ENCODE measurements around the gene CXADR.

Gene CXADR

DNA sequence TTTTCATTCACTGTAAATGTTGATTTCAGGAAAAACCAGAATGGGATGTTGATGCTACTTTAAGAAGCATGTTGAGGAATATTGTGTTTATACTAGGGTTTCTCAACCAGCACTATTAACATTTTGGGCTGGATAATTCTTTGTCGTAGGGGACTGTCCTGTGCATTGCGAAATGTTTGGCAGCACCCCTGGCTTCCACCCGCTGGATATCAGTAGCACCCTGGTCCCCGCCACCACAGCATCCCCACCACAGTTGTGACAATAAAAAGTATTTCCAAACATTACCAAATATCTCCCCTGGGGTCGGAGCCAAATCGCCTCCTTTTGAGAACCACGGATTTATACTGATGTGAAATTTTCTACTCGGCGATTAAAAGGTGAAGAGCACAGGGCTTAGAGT, 57.9 kb downstream of the CXADR start:
- TF ChIP-seq, protein P1, sequence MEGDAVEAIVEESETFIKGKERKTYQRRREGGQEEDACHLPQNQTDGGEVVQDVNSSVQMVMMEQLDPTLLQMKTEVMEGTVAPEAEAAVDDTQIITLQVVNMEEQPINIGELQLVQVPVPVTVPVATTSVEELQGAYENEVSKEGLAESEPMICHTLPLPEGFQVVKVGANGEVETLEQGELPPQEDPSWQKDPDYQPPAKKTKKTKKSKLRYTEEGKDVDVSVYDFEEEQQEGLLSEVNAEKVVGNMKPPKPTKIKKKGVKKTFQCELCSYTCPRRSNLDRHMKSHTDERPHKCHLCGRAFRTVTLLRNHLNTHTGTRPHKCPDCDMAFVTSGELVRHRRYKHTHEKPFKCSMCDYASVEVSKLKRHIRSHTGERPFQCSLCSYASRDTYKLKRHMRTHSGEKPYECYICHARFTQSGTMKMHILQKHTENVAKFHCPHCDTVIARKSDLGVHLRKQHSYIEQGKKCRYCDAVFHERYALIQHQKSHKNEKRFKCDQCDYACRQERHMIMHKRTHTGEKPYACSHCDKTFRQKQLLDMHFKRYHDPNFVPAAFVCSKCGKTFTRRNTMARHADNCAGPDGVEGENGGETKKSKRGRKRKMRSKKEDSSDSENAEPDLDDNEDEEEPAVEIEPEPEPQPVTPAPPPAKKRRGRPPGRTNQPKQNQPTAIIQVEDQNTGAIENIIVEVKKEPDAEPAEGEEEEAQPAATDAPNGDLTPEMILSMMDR (IDR thresholded peaks at IDR 0.05; ENCODE audit: low read depth, low read length): no peak
- TF ChIP-seq EZH2phosphoT487 (IDR thresholded peaks at IDR 0.05; ENCODE audit: low read depth): no peak
- Histone ChIP-seq H4K20me1 (ENCODE audit: insufficient read depth, low read length) (no peaks in the 10 kb centered on the region), H3K4me2 (ENCODE audit: low read length) (no peak overlapping the region), H3K27ac (ENCODE audit: low read length) (no peak overlapping the region), H3K27me3 (ENCODE audit: low read depth, low read length) (no peaks in the 10 kb centered on the region), H3K9me3 (ENCODE audit: insufficient read depth, low read length) (no peaks in the 10 kb centered on the region), H3K79me2 (ENCODE audit: low read length) (no peaks in the 10 kb centered on the region), H3K4me3 (ENCODE audit: low read length) (no peak overlapping the region), H3K36me3 (replicated peaks; ENCODE audit: low read depth, low read length) (no peaks in the 10 kb centered on the region), H3K4me1 (ENCODE audit: low read length) (peaks cover 6% of the 10 kb centered on the region), H2AFZ (ENCODE audit: low read depth, low read length) (no peak overlapping the region), H3K9ac (ENCODE audit: low read length) (no peak overlapping the region)

DNA sequence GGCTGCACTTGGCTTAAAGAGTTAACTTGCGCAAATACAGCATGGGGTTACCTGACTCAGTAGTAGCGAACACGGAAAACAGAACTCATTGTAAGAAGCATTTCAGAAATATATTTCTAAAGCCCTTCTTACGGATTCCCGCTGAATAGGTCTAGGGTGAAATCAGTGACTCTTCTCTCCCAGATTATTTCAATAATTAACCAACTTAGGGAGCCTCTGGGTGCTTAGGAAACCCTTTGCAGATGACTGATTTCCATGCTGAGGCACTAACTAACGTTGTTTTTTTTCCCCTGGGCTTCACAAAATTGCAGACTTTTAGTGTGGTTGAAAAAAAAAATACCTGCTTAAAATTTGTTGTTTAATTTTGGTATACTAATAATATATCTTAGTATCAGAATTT, 59.6 kb downstream of the CXADR start:
- Histone ChIP-seq H3K9ac (ENCODE audit: low read length) (no peak overlapping the region), H4K20me1 (ENCODE audit: insufficient read depth, low read length) (no peaks in the 10 kb centered on the region)

DNA sequence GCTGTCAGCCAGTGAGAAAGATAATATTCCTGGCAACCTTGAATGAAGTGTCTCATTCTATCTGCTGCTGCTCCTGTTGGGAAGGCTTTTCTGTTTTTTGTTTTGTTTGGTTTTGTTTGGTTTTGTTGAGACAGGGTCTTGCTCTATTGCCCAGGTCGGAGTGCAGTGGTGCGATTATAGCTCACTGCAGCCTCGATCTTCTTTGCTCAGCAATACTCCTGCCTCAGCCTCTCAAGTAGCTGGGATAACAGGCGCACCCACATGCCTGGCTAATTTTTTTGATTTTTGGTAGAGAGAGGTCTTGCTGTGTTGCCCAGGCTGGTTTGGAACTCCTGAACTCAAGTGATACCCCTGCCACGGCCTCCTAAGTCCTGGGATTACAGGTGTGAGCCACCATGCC, 62.2 kb downstream of the CXADR start:
- Histone ChIP-seq H3K79me2 (ENCODE audit: low read length) (no peaks in the 10 kb centered on the region), H3K36me3 (replicated peaks; ENCODE audit: low read depth, low read length) (no peaks in the 10 kb centered on the region), H3K27me3 (ENCODE audit: low read depth, low read length) (no peaks in the 10 kb centered on the region), H3K9ac (ENCODE audit: low read length) (no peak overlapping the region), H3K27ac (ENCODE audit: low read length) (no peak overlapping the region), H3K4me3 (ENCODE audit: low read length) (no peak overlapping the region), H3K4me2 (ENCODE audit: low read length) (no peak overlapping the region), H3K4me1 (ENCODE audit: low read length) (peaks cover 6% of the 10 kb centered on the region), H2AFZ (ENCODE audit: low read depth, low read length) (no peak overlapping the region), H3K9me3 (ENCODE audit: insufficient read depth, low read length) (no peaks in the 10 kb centered on the region), H4K20me1 (ENCODE audit: insufficient read depth, low read length) (no peaks in the 10 kb centered on the region)
- TF ChIP-seq EZH2phosphoT487 (IDR thresholded peaks at IDR 0.05; ENCODE audit: low read depth): no peak

More for the DNA sequence above, 59.6 kb downstream of the CXADR start:
- H3K4me3 ChIP-seq (ENCODE audit: low read length): no peak overlapping the region
- H3K4me2 ChIP-seq (ENCODE audit: low read length): no peak overlapping the region
- no peaks in the 10 kb centered on the region for H3K9me3 ChIP-seq (ENCODE audit: insufficient read depth, low read length)
- no peaks in the 10 kb centered on the region for H3K79me2 ChIP-seq (ENCODE audit: low read length)
- TF ChIP-seq, protein P1 (IDR thresholded peaks at IDR 0.05; ENCODE audit: low read depth, low read length): no peak
- no peak for TF ChIP-seq EZH2phosphoT487 (IDR thresholded peaks at IDR 0.05; ENCODE audit: low read depth)
- no peak overlapping the region for H2AFZ ChIP-seq (ENCODE audit: low read depth, low read length)
- peaks cover 6% of the 10 kb centered on the region for H3K4me1 ChIP-seq (ENCODE audit: low read length)
- no peak overlapping the region for H3K27ac ChIP-seq (ENCODE audit: low read length)
- no peaks in the 10 kb centered on the region for H3K27me3 ChIP-seq (ENCODE audit: low read depth, low read length)
- no peaks in the 10 kb centered on the region for H3K36me3 ChIP-seq (replicated peaks; ENCODE audit: low read depth, low read length)

GRCh38 chr21:17576080-17576835, 63.4 kb downstream of the CXADR start:
- Histone ChIP-seq H3K9me3 (ENCODE audit: insufficient read depth, low read length) (no peaks in the 10 kb centered on the region), H3K4me2 (ENCODE audit: low read length) (no peak overlapping the region), H3K9ac (ENCODE audit: low read length) (no peak overlapping the region), H3K4me3 (ENCODE audit: low read length) (no peak overlapping the region), H3K27ac (ENCODE audit: low read length) (no peak overlapping the region), H4K20me1 (ENCODE audit: insufficient read depth, low read length) (no peaks in the 10 kb centered on the region), H3K36me3 (replicated peaks; ENCODE audit: low read depth, low read length) (no peaks in the 10 kb centered on the region), H2AFZ (ENCODE audit: low read depth, low read length) (no peak overlapping the region), H3K4me1 (ENCODE audit: low read length) (peaks cover 6% of the 10 kb centered on the region), H3K79me2 (ENCODE audit: low read length) (no peaks in the 10 kb centered on the region), H3K27me3 (ENCODE audit: low read depth, low read length) (no peaks in the 10 kb centered on the region)
- TF ChIP-seq EZH2phosphoT487 (IDR thresholded peaks at IDR 0.05; ENCODE audit: low read depth): no peak
- TF ChIP-seq, protein P1 (IDR thresholded peaks at IDR 0.05; ENCODE audit: low read depth, low read length): no peak

Measured in OCI-LY3 (cell line).